ENCODE data around the gene DSCAM.

The DSCAM gene

GRCh38 chr21:40760821-40761220, 86.1 kb downstream of the DSCAM start:
- no peak for DNase-seq

GRCh38 chr21:40759061-40759460, 87.9 kb downstream of the DSCAM start:
- no peak for DNase-seq

DNA sequence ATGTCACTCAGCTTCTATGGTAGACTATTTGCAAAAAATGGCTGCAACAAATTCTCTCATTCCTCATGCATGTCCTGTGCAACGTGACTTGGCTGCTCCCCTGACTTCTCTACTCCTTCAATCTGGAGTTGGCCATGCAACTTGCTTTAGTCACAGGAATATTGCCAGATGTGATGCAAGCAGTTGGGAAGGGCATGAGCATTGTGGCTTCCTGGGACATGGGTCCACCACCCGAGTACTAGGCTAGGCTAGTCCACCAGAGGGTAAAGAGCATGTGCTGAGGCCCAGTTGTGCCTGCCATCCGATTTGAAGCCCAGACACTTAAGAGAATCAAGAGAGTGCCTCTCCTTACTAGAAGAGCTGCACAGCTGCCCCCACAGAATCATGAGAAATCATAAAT, 89.6 kb downstream of the DSCAM start:
- no peak for DNase-seq

GRCh38 chr21:40754466-40754865, 92.5 kb downstream of the DSCAM start:
- no peak for DNase-seq

- no peak for DNase-seq
Measured at GRCh38 chr21:40753756-40754155, 93.2 kb downstream of the DSCAM start.

GRCh38 chr21:40752125-40752524, 94.8 kb downstream of the DSCAM start:
- no peak for DNase-seq

GRCh38 chr21:40751221-40751620, 95.7 kb downstream of the DSCAM start:
- no peak for DNase-seq

- no peak for DNase-seq
Measured at GRCh38 chr21:40736145-40736544, 110.8 kb downstream of the DSCAM start.

- no peak for DNase-seq
Measured at GRCh38 chr21:40733024-40733397, 113.9 kb downstream of the DSCAM start.

DNA sequence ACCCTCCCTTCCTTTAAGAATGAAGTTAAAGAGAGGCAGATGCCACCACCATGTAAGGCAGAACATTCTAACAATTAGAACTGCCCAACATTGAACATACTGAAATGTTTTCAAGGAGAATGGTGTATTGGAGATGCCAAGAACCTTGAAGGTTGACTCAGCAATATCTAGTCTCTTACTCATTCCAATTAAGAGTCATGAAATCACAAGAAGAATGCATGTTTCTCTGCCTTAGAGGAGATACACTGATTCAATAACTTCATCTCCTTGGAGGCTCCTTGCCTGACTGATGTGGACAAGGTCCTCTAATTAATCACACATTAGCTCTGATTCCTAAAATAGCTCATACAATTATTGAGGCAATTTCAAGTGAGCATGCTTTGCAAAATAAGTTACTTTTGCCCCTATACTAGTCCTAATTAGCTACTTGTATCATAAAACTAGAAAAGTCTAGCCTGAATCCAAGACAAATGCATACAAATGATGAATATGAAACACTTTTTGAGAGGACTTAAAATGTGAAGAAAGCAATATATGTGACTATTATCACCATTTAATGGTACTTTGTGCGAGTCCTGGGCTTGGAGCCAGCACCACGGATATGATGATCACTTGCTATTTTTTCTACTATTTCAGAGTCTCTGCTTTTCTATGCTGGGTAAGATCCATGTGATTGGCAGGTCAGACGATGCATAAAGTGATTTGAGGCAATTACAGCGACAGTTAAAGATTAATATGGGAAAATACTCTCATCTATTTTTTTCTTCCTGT, 114.5 kb downstream of the DSCAM start:
- no peak for DNase-seq

- no peak for DNase-seq
Measured at GRCh38 chr21:40731206-40731605, 115.8 kb downstream of the DSCAM start.

- DNase-seq: no peak
Measured at GRCh38 chr21:40730426-40730800, 116.5 kb downstream of the DSCAM start.

DNA sequence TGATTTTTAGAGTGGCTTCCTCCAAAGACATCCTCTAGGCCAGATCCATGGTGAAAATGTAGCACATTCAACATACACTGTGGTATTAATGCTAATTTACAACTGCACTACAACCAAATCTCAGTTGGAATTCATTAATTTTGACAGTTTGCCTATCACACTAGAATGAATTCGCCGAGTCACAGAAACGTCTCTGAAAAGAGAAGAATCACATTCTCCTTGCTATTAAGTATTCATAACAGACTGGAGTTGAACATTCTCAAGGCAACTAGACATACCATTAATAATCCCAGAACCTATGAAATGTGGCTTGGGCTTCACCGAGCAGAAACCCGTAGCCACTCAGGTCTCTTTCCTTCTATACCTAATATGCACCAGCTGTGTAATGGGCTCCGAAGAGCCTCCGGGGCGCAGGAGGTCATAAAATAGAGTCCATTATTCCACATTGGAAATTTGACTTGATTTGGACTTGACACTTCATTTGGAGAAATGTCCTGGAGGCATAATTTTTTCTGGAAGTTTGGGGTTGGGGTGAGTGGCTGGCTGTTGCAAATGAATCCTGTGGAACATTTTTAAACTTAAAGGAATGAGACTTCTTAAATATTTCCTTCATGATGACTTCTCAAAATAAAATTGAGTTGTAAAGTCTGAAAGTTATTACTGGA, 117.1 kb downstream of the DSCAM start:
- DNase-seq: no peak

DNA sequence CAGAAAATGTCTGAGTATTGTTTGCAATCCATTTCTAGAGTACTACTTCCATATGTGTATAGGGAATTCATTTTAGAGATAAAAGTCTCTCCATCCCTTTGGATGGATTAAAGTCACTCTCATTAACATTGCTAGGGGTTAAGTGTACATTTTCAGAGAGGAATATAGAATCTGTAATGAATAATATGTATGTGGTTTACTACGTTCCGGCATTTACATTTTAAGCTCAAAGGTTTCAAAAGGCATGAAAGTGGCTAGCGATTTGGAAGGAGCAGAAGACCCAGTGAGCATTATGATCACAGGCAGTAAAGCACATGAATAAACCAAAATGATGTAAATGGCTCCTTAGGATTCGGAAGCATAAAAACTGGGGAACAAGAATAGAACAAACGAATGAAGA, 123.0 kb downstream of the DSCAM start:
- DNase-seq: no peak

- DNase-seq: no peak
Measured at GRCh38 chr21:40723317-40723716, 123.6 kb downstream of the DSCAM start.

- no peak for DNase-seq
Measured at GRCh38 chr21:40719615-40720014, 127.3 kb downstream of the DSCAM start.

DNA sequence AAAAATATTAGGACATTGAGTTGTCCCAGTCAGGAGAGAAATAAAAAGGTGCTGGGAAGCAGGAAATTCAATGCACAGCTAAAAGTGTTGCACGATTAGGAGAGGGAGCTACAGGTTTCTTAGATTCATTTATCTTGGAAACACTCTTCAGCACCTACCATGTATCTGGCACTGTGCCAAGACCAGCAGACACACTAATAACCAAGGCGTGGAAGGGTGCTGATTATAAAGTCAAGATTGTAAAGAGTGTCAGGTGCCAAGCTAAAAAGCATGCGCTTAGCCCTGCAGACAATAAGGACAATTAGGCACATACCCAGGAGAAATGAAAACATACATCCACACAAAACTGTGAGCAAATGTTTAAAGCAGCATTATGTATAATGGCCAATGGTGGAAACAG, 129.9 kb downstream of the DSCAM start:
- DNase-seq: no peak

DNA sequence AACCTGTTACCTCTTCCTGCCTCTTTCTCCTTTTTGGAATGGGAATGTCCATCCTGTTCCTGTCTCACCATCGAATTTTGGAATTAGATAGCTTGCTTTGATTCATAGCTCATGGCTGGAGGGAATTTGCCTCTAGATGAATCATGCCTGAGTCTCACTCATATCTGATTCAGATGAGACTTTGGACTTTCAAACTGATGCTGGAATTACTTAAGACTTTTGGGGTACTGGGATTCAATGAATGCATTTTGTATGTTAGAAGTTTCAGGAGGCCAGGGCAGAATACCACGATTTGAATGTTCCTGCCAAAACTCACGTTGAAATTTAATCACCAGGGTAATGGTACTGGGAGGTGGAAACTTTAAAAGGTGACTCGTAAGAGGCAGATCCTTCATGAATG, 132.4 kb downstream of the DSCAM start:
- no peak for DNase-seq

- no peak for DNase-seq
Measured at GRCh38 chr21:40707656-40708244, 139.2 kb downstream of the DSCAM start.

DNA sequence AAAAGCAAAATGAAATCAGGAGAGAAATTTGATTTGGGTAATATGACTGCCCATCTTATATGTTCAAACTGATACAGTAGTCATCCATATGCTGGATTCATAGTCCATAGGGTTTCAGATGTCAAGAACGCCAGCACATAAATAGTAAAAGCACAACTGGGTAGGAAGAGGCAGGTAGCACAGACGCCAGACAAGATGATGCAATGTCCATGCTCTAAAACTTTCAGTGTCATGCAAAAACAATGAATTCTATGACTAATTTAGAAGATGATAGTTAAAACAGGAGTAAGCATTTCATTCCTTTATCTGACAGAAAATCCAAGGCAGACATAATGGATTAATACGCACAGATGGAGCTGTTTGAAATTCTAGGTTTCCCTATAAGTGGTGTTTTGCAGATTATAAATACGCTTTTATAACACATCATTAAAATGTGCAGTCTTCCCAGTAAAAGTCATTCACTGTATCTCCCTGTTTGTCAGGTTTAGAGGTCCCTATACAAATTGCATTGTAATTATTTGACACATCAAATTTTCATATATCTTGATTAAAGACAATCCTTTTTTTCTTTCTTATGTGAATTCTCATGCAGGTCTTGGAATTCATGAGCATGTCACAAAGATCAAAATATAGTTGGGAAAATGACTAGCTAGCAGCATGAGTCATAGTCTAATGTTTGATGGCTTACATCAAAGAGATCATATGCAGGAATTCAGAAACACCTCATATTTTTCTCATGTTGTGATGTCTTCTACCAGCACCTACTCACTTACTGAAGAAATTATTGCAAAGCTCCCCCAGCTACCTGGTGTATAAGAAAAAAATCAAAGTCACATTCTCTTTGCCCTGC, 139.9 kb downstream of the DSCAM start:
- DNase-seq: no peak

DNA sequence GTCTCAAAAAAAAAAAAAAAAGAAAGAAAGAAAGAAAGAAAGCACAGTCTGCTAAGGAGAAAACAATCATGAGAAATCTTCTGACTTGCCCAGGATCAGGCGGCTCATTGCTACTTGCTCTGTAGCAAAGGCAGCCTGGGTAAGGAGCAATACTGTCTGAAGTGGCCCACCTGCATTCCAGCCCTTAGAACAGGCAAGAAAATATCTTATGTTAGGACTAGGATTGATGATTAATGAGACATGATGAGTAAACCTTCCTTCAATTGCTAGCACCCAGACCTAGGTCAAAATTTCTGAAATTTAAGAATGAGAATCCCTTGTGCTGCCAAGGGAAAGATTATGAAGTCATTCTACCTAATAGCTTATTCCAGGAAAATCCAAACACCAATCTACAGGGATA, 140.8 kb downstream of the DSCAM start:
- DNase-seq: no peak

- no peak for DNase-seq
Measured at GRCh38 chr21:40704141-40704540, 142.8 kb downstream of the DSCAM start.

DNA sequence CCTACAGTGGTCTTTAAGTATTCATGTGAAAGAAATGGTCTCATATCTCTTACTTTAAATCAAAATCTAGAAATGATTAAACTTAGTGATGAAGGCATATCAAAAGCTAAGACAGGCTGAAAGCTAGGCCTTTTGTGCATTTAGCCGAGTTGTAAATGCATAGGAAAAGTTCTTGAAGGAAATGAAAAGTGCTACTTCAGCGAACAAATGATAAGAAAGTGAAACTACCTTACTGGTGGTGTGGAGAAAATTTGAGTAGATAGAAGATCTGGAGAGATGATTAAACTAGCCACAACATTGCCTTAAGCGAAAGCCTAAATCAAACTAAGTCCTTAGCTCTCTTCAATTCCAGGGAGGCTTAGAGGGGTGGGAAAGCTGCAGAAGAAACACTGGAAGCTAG, 147.6 kb downstream of the DSCAM start:
- no peak for DNase-seq
